HEK293 (cell line): ENCODE data around the gene ASMT.

Experiments used
- CTCF ChIP-seq: fragments of 450-650 bp; formaldehyde crosslinking; IDR thresholded peaks from 2 replicates; pipeline ENCODE4 v1.5.1; 2016; ENCODE audit warnings: missing biosample characterization, missing genetic modification characterization
- ZBTB8A ChIP-seq: fragments of 450-650 bp; formaldehyde crosslinking; IDR thresholded peaks from 2 replicates; pipeline ENCODE4 v1.5.1; 2016; ENCODE audit warnings: missing biosample characterization, missing genetic modification characterization
- ZNF302 ChIP-seq: fragments of 450-650 bp; formaldehyde crosslinking; IDR thresholded peaks from 2 replicates; pipeline ENCODE4 v1.5.1; 2016; ENCODE audit warnings: missing biosample characterization, missing genetic modification characterization, low read depth

- no peak for TF ChIP-seq CTCF (tag by site-specific recombination)
- no peak for TF ChIP-seq ZNF302 (tag by site-specific recombination)
- TF ChIP-seq ZBTB8A (tag by site-specific recombination): no peak
Measured at GRCh38 chrX:1686642-1687041, 71.8 kb downstream of the ASMT start.
